Vagina (tissue), 2 donors: Measurements from ENCODE around the gene IL19. TPM values are rescaled to one million over a fixed set of nuclear protein-coding genes. Genes with fewer than 3 reads are reported as not detected.

Source experiments
- DNase-seq, 2 donors: peaks; one replicate each; pipeline ENCODE4 v3.0.0-alpha.2; 2017; ENCODE audit errors: extremely low spot score in 2 of 2
- H3K27ac ChIP-seq: fragments of 200-600 bp; sonication (generic); one replicate; pipeline ENCODE4 v1.5.1; 2019
- H3K27me3 ChIP-seq: fragments of 200-600 bp; sonication (generic); one replicate; pipeline ENCODE4 v1.5.1; 2019
- H3K36me3 ChIP-seq, 2 donors: fragments of 200-600 bp; sonication (generic); one replicate each; pipeline ENCODE4 v1.5.1; 2017 to 2019
- H3K4me1 ChIP-seq: fragments of 200-600 bp; sonication (generic); one replicate; pipeline ENCODE4 v1.5.1; 2019
- H3K4me3 ChIP-seq, 2 donors: fragments of 200-600 bp; sonication (generic); 1 replicate in 1 of 2; 2 replicates in 1 of 2; pipeline ENCODE4 v1.5.1; 2016 to 2019
- H3K9me3 ChIP-seq: fragments of 200-600 bp; sonication (generic); one replicate; pipeline ENCODE4 v1.5.1; 2019
- POLR2A ChIP-seq, 2 donors: fragments of 450-650 bp; IDR thresholded peaks; one replicate each; pipeline ENCODE4 v1.6.1; 2017; ENCODE audit warnings: antibody characterized with exemption in 2 of 2, mild to moderate bottlenecking in 2 of 2, moderate library complexity in 2 of 2
- POLR2AphosphoS5 ChIP-seq, 2 donors: sonication (generic); formaldehyde crosslinking; IDR thresholded peaks; one replicate each; pipeline ENCODE4 v1.9.0; 2017; ENCODE audit warnings: antibody characterized with exemption in 2 of 2, mild to moderate bottlenecking in 2 of 2, low read depth in 1 of 2; ENCODE audit not compliant: insufficient read depth in 1 of 2
- intact Hi-C: fragments of 100-400 bp; cut with DNase I; formaldehyde crosslinking; loops from one replicate; pipeline ENCODE4 v1.15.1; 2023
- total RNA-seq: library from RNA; depleted of rRNA; stranded (reverse); fragments of >200 nt; gene quantifications from one replicate; pipeline ENCODE4 v1.2.3, GENCODE V29; 2016
- TF ChIP-seq, protein P1 (sequence below), 3 experiments: fragments of 450-650 bp in 2 of 3; fragments of 200-600 bp in 1 of 3; sonication (generic) in 1 of 3; IDR thresholded peaks; one replicate each; pipeline ENCODE4 v1.5.1; 2017 to 2019; ENCODE audit warnings: antibody characterized with exemption in 3 of 3, mild to moderate bottlenecking in 2 of 3, moderate library complexity in 2 of 3

Gene IL19
- total RNA-seq, 1 donor from 2014 or later, result not detected

DNA sequence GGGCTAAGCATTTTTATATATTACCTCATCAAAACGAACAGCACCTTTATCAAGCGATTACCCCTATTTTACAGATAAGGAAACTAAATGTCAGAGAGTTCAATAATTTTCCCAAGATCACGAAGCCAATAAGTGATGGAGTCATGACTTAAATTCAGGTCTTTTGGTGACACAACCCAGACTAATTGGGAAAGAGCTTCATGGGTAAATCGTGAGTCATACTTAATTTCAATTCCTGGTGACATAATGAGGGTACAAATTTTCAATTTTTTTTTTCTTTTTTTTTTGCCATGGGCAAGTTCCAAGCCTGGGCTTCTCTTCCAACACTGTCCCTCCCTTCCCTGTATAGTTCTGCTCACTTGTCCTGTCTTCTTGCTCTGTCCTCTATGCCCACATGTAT lies 31.8 kb downstream of the IL19 start:
- TF ChIP-seq, protein P1, sequence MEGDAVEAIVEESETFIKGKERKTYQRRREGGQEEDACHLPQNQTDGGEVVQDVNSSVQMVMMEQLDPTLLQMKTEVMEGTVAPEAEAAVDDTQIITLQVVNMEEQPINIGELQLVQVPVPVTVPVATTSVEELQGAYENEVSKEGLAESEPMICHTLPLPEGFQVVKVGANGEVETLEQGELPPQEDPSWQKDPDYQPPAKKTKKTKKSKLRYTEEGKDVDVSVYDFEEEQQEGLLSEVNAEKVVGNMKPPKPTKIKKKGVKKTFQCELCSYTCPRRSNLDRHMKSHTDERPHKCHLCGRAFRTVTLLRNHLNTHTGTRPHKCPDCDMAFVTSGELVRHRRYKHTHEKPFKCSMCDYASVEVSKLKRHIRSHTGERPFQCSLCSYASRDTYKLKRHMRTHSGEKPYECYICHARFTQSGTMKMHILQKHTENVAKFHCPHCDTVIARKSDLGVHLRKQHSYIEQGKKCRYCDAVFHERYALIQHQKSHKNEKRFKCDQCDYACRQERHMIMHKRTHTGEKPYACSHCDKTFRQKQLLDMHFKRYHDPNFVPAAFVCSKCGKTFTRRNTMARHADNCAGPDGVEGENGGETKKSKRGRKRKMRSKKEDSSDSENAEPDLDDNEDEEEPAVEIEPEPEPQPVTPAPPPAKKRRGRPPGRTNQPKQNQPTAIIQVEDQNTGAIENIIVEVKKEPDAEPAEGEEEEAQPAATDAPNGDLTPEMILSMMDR (IDR thresholded peaks at IDR 0.05), result no peak
- TF ChIP-seq POLR2A (IDR thresholded peaks at IDR 0.05), result no peak
- no peak for TF ChIP-seq POLR2AphosphoS5 (IDR thresholded peaks at IDR 0.05; ENCODE audit: insufficient read depth in 1 of 2, low read depth in 1 of 2)
- intact Hi-C loops, result no loop called here

DNA sequence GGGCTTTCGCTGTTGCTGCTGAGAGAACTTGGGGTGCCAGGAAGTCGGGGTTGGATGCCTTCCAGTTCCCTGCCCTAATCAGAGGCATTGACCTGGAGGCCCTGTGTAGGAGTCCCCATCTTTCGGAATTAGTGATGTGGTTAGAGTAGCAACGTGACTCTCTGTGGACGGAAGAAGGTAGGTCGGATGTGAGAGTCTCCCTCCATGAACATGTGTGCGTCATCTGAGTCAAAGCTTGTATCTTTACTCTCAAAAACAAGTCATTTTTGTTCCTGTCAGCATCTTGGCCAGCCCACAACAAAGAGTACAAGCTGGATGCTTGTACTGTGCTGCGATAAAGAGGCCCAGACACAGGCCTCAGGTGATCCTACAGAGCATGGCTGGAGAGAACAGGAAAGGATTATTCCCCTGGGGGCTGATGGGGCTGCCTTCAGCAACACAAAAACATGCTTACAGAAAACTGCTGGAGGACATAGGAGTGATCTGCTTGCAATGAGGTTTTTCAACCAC lies 32.7 kb downstream of the IL19 start:
- intact Hi-C loops, result no loop called here
- H3K9me3 ChIP-seq, result no peaks in the 10 kb centered on the region

More for the DNA sequence above, 31.8 kb downstream of the IL19 start:
- H3K27me3 ChIP-seq, result no peaks in the 10 kb centered on the region
- no peaks in the 10 kb centered on the region for H3K36me3 ChIP-seq
- H3K4me3 ChIP-seq, result no peak overlapping the region
- H3K9me3 ChIP-seq, result no peaks in the 10 kb centered on the region
- DNase-seq, result no peak
- H3K4me1 ChIP-seq, result no peaks in the 10 kb centered on the region
- no peak overlapping the region for H3K27ac ChIP-seq

DNA sequence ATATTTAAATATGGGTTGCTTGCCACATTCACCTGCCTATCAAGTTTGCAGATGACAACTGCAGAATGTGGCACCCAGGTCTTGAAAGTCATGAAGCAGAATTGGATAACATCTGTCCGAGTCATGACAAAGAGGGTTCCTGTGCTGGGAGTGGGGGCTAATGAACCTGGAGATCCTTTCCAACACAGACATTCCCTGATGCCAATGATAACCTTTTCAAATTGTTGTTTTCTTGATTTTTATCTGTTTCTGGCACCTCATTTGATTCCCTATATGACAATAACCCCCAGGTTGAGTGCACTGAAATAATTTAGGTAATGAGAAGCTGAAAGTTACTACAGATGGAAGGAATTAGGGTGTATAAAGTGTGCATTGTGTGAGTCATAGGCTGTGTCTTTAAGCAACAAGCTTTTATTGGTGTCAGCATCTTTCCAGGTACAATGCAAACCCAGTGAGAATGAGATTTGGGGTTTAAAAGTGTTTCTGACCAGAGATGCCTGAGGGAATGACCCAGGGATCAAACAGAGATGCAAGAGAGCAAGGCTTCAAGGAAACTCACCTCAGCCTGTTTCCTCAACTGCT lies 33.7 kb downstream of the IL19 start:
- no peaks in the 10 kb centered on the region for H3K36me3 ChIP-seq
- H3K9me3 ChIP-seq, result no peaks in the 10 kb centered on the region
- no peaks in the 10 kb centered on the region for H3K27me3 ChIP-seq
- no peak for TF ChIP-seq POLR2AphosphoS5 (IDR thresholded peaks at IDR 0.05; ENCODE audit: insufficient read depth in 1 of 2, low read depth in 1 of 2)
- TF ChIP-seq, protein P1 (IDR thresholded peaks at IDR 0.05), result no peak
- no peak for TF ChIP-seq POLR2A (IDR thresholded peaks at IDR 0.05)
- no peak overlapping the region for H3K4me3 ChIP-seq
- DNase-seq, result no peak
- H3K27ac ChIP-seq, result no peak overlapping the region
- H3K4me1 ChIP-seq, result no peaks in the 10 kb centered on the region
- intact Hi-C loops, result no loop called here

More for the DNA sequence above, 32.7 kb downstream of the IL19 start:
- DNase-seq, result no peak
- no peak overlapping the region for H3K4me3 ChIP-seq
- no peaks in the 10 kb centered on the region for H3K4me1 ChIP-seq
- no peak overlapping the region for H3K27ac ChIP-seq
- H3K36me3 ChIP-seq, result no peaks in the 10 kb centered on the region
- no peaks in the 10 kb centered on the region for H3K27me3 ChIP-seq
- TF ChIP-seq POLR2AphosphoS5 (IDR thresholded peaks at IDR 0.05; ENCODE audit: insufficient read depth in 1 of 2, low read depth in 1 of 2) (no peak), POLR2A (IDR thresholded peaks at IDR 0.05) (no peak)
- TF ChIP-seq, protein P1 (IDR thresholded peaks at IDR 0.05), result no peak

DNA sequence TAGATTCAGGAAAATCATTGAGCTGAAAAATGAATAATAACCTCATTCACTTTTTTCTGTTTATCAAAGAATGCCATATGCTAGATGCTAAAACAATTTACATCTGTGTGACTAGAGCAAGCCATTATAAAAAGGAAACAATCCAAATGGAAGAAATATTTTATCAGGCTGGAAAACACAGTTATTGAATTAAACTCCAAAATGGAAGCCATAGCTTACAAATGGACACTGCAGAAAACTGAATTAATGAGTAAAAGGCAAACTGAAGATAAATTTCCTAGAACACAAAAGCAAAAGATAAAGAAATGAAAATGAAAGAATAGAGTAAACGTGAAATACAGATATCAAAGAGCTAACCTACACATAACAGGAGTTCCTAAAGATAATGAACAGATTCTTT lies 34.8 kb downstream of the IL19 start:
- no peaks in the 10 kb centered on the region for H3K4me1 ChIP-seq
- intact Hi-C loops, result no loop called here

DNA sequence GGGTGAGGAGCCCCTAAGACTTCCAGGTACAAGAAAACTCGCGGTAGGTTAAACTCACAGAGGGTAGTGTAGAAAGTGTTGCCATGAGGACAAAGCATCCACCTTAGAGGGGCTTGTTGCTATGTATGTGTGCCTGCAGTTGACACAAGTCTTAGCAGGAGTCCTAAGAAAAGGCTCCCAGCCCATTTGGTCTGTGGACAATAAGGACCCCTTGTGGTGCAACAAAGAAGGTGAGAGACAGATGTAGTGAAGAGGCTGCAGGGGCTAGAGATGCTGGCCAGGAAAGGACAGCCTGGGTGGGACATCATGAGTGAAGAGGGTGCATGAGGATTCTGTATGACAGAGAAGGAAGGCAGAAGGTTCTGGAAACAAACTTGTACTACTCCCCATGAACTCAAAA lies 38.0 kb downstream of the IL19 start:
- Histone ChIP-seq H3K9me3 (no peaks in the 10 kb centered on the region), H3K4me3 (no peak overlapping the region), H3K27ac (no peak overlapping the region), H3K4me1 (no peaks in the 10 kb centered on the region), H3K27me3 (no peaks in the 10 kb centered on the region), H3K36me3 (no peaks in the 10 kb centered on the region)
- no peak for DNase-seq
- TF ChIP-seq POLR2A (IDR thresholded peaks at IDR 0.05) (no peak), POLR2AphosphoS5 (IDR thresholded peaks at IDR 0.05; ENCODE audit: insufficient read depth in 1 of 2, low read depth in 1 of 2) (no peak)
- TF ChIP-seq, protein P1 (IDR thresholded peaks at IDR 0.05), result peak in 2 of 3 experiments; percentile 15 to 38
- intact Hi-C loops, result no loop called here

More for the DNA sequence above, 34.8 kb downstream of the IL19 start:
- Histone ChIP-seq H3K9me3 (no peaks in the 10 kb centered on the region), H3K27ac (no peak overlapping the region), H3K27me3 (no peaks in the 10 kb centered on the region), H3K4me3 (no peak overlapping the region), H3K36me3 (no peaks in the 10 kb centered on the region)
- no peak for DNase-seq
- TF ChIP-seq POLR2AphosphoS5 (IDR thresholded peaks at IDR 0.05; ENCODE audit: insufficient read depth in 1 of 2, low read depth in 1 of 2), result no peak
- TF ChIP-seq, protein P1 (IDR thresholded peaks at IDR 0.05), result no peak
- TF ChIP-seq POLR2A (IDR thresholded peaks at IDR 0.05), result no peak
